PFSK-1 (cell line): ENCODE results near the gene SCYL3.

ENCODE experiments used
- POLR2AphosphoS5 ChIP-seq: IDR thresholded peaks from 2 replicates; pipeline ENCODE4 v1.6.1; 2012; ENCODE audit warnings: low read depth, mild to moderate bottlenecking, control low read depth, low read length, moderate library complexity
- SIN3A ChIP-seq: IDR thresholded peaks from 2 replicates; pipeline ENCODE4 v1.6.1; 2012; ENCODE audit warnings: mild to moderate bottlenecking, low read length, moderate library complexity, borderline replicate concordance; ENCODE audit not compliant: insufficient read depth
- TAF1 ChIP-seq: IDR thresholded peaks from 2 replicates; pipeline ENCODE4 v1.6.1; 2012; ENCODE audit warnings: low read length, control low read depth, borderline replicate concordance; ENCODE audit not compliant: insufficient read depth

DNA sequence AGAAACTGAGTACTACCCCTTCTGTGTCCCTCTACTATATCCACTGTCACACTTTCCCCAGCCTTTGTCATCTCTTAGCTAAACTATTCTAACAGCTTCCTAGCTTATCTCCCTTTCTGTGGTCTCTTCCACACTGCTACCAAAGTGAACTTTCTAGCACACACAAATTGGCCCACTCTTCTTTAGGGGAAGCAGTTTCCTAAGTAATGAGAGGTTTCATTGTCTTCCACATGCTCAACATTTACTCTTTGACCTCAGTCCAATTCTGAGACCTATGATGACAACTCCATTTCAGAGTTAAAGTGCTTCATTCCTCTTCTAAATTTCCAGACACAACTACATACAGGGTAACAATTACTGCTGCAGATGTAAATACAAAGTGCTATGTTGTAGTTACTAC lies 32.9 kb downstream of the SCYL3 start:
- TF ChIP-seq SIN3A (no peak), POLR2AphosphoS5 (no peak), TAF1 (no peak)
